GM12878 (cell line): ENCODE results near the gene ZNF493. TPM values are rescaled to one million over a fixed set of nuclear protein-coding genes. Genes with fewer than 3 reads are reported as not detected.

Source experiments
- BCL3 ChIP-seq: IDR thresholded peaks from 2 replicates; pipeline ENCODE4 v1.6.1; 2011; ENCODE audit warnings: borderline replicate concordance, low read depth, mild to moderate bottlenecking, moderate library complexity, low read length; ENCODE audit not compliant: insufficient read depth, poor library complexity, severe bottlenecking
- BHLHE40 ChIP-seq, 2 experiments: fragments of 450-650 bp in 1 of 2; IDR thresholded peaks; 2 replicates each; pipeline ENCODE4 v1.6.1; 2011 to 2017; ENCODE audit warnings: low read depth in 2 of 2, borderline replicate concordance in 1 of 2, improper control_type of control experiment in 1 of 2, low read length in 1 of 2, mild to moderate bottlenecking in 1 of 2
- CTCF ChIP-seq, 3 experiments: IDR thresholded peaks in 2 of 3; conservative IDR thresholded peaks in 1 of 3; 2 replicates each; pipeline ENCODE4 v1.5.1; 2011; ENCODE audit warnings: low read depth in 3 of 3, low read length in 3 of 3, mild to moderate bottlenecking in 3 of 3, control low read depth in 2 of 3, moderate library complexity in 2 of 3, inconsistent platforms in 1 of 3, mixed read lengths in 1 of 3; ENCODE audit not compliant: control insufficient read depth in 2 of 3, insufficient read depth in 1 of 3; ENCODE audit errors: extremely low read depth in 1 of 3
- E4F1 ChIP-seq: fragments of 450-650 bp; IDR thresholded peaks from 2 replicates; pipeline ENCODE4 v1.6.1; 2018; ENCODE audit warnings: borderline replicate concordance, mild to moderate bottlenecking; ENCODE audit not compliant: partially characterized antibody
- FOXK2 ChIP-seq: fragments of 450-650 bp; IDR thresholded peaks from 2 replicates; pipeline ENCODE4 v1.6.1; 2017; ENCODE audit warnings: mild to moderate bottlenecking, moderate library complexity
- RUNX3 ChIP-seq: IDR thresholded peaks from 2 replicates; pipeline ENCODE4 v1.6.1; 2012; ENCODE audit warnings: low read length, inconsistent platforms
- SMAD5 ChIP-seq: IDR thresholded peaks from 2 replicates; pipeline ENCODE4 v1.6.1; 2016; ENCODE audit warnings: antibody characterized with exemption, low read depth
- ZNF217 ChIP-seq: fragments of 450-650 bp; IDR thresholded peaks from 2 replicates; pipeline ENCODE4 v1.6.1; 2017; ENCODE audit warnings: antibody characterized with exemption, mild to moderate bottlenecking
- polyA plus RNA-seq, 11 experiments: library from polyadenylated mRNA; depleted of rRNA in 4 of 11; unstranded in 6 of 11; stranded (reverse) in 5 of 11; fragments of >200 nt; fragmentation: Nextera tagmentation in 4 of 11; fragmentation: Illumina TruSeq in 1 of 11; extraction: Ambion mirVana in 4 of 11; extraction: Trizol in 1 of 11; gene quantifications; 1 replicate in 1 of 11; 2 replicates in 10 of 11; pipeline versions ENCODE4 v1.2.1 to v1.2.3, GENCODE V29; 2011 to 2016; ENCODE audit warnings: inconsistent platforms in 2 of 11, missing spikeins in 2 of 11, low read depth in 1 of 11
- total RNA-seq, 4 experiments: library from RNA; depleted of rRNA in 3 of 4; stranded (reverse); fragments of >200 nt in 3 of 4; fragmentation: Illumina TruSeq in 1 of 4; extraction: Trizol in 1 of 4; gene quantifications; 2 replicates each; pipeline versions ENCODE4 v1.2.1 to v1.2.3, GENCODE V29; 2013 to 2021

The ZNF493 gene
- total and polyA plus RNA-seq, 10 of the 15 experiments (the other 5 are each of a cell fraction or from before 2014, with no cell fraction given) = 2.9 to 17.6 (median 8.3) TPM

- TF ChIP-seq BCL3 (no peak), E4F1 (no peak), SMAD5 (no peak), RUNX3 (no peak), CTCF (IDR thresholded peaks at IDR 0.05 in 2 of 3, conservative IDR thresholded peaks at IDR 0.05 in 1 of 3; ENCODE audit: control insufficient read depth in 2 of 3, extremely low read depth in 1 of 3, insufficient read depth in 1 of 3, low read depth in 3 of 3, low read length in 3 of 3) (no peak), ZNF217 (no peak), FOXK2 (no peak), BHLHE40 (IDR thresholded peaks at IDR 0.05; ENCODE audit: borderline replicate concordance in 1 of 2, low read depth in 2 of 2, low read length in 1 of 2) (no peak)
These were observed 42.3 kb downstream of the ZNF493 start (continued) for GRCh38 chr19:21439201-21439751.
